ENCODE results near the gene ATP11B.

DNA sequence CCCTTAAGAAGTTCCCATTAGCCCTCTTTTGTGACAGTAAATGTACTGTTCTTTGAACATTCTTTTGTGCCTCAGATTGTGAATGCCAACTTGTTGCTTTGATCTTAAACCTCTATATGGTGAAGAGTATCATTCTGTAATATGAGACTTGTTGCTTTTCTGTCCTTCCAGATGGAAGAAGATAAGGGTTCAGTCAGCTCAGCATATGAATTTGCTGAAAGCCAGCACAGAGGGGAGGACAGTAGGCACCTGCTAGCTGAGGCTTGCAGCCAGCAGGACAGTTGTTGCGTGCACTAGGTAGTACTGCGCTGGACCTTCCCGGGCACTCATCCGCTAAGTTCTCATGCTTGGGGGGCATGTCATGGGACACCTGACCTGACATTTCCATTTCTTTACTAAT, 112.3 kb downstream of the ATP11B start:
- TF ChIP-seq, protein P1, sequence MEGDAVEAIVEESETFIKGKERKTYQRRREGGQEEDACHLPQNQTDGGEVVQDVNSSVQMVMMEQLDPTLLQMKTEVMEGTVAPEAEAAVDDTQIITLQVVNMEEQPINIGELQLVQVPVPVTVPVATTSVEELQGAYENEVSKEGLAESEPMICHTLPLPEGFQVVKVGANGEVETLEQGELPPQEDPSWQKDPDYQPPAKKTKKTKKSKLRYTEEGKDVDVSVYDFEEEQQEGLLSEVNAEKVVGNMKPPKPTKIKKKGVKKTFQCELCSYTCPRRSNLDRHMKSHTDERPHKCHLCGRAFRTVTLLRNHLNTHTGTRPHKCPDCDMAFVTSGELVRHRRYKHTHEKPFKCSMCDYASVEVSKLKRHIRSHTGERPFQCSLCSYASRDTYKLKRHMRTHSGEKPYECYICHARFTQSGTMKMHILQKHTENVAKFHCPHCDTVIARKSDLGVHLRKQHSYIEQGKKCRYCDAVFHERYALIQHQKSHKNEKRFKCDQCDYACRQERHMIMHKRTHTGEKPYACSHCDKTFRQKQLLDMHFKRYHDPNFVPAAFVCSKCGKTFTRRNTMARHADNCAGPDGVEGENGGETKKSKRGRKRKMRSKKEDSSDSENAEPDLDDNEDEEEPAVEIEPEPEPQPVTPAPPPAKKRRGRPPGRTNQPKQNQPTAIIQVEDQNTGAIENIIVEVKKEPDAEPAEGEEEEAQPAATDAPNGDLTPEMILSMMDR (conservative IDR thresholded peaks at IDR 0.05; ENCODE audit: low read depth, low read length) = no peak
- TF ChIP-seq EZH2 (IDR thresholded peaks at IDR 0.05; ENCODE audit: borderline replicate concordance, low read depth, low read length, poor library complexity, severe bottlenecking) = no peak

Measured in A673 (cell line).